HCT116 (cell line): ENCODE results near the gene PPP1R3G. TPM values are rescaled to one million over a fixed set of nuclear protein-coding genes. Genes with fewer than 3 reads are reported as not detected.

Source experiments
- ATAC-seq: fragments of 200-7000 bp; cut with Tn5 transposase; 2 replicates; pipeline ENCODE4 v1.9.1; 2020; ENCODE audit warnings: mild to moderate bottlenecking, moderate library complexity
- BruUV-seq: library from RNA; stranded (reverse); fragments of 400-500 nt; replicated peaks from 2 replicates; lab custom pipeline; 2021; lab: Mats Ljungman, UMichigan
- CTCF ChIA-PET: fragments of 300-600 bp; sonication (Branson Sonifier 250); formaldehyde crosslinking; loops from one replicate; lab custom pipeline; 2021; ENCODE audit warnings: antibody characterized with exemption; lab: Charles Lee
- POLR2A ChIA-PET: fragments of 300-600, 350-600 bp; sonication (Branson Sonifier 250); formaldehyde crosslinking; loops from one replicate; lab custom pipeline; 2021; ENCODE audit warnings: antibody characterized with exemption; lab: Charles Lee
- RAD21 ChIA-PET, 2 experiments: fragments of 300-600 bp; sonication (Branson Sonifier 250); formaldehyde crosslinking; loops; one replicate each; lab custom pipeline; 2023; ENCODE audit warnings: low total read pairs in 2 of 2; ENCODE audit not compliant: uncharacterized antibody in 2 of 2, unreplicated experiment in 2 of 2, low non-redundant PET in 1 of 2; lab: Charles Lee
- DNase-seq: peaks from one replicate; pipeline ENCODE4 v3.0.0-alpha.2; 2010; ENCODE audit warnings: low read depth, low spot score
- H2AFZ ChIP-seq: fragments of 200-600 bp; shearing (Covaris generic), sonication (generic); 2 replicates; pipeline ENCODE4 v1.6.1; 2017; ENCODE audit warnings: low read depth, mixed run types, mixed read lengths, antibody characterized with exemption, low read length; ENCODE audit not compliant: poor library complexity, severe bottlenecking
- H3K27ac ChIP-seq: 2 replicates; pipeline ENCODE4 v1.5.1; 2012; ENCODE audit warnings: low read depth, low read length
- H3K27me3 ChIP-seq: fragments of 200-600 bp; sonication (generic); 2 replicates; pipeline ENCODE4 v1.6.1; 2016; ENCODE audit warnings: mixed run types, low read length, mixed read lengths; ENCODE audit not compliant: insufficient read depth
- H3K36me3 ChIP-seq, 2 experiments: fragments of 200-500 bp in 1 of 2; fragments of 200-600 bp in 1 of 2; sonication (Bioruptor generic) in 1 of 2; sonication (generic) in 1 of 2; 2 replicates each; pipeline versions ENCODE4 v1.5.1 to v1.6.1; 2014 to 2016; ENCODE audit warnings: low read length in 2 of 2, inconsistent platforms in 1 of 2, mixed read lengths in 1 of 2, mixed run types in 1 of 2; ENCODE audit not compliant: insufficient read depth in 2 of 2, control insufficient read depth in 1 of 2
- H3K4me1 ChIP-seq, 2 experiments: fragments of 200-600 bp in 1 of 2; sonication (generic) in 1 of 2; 2 replicates each; pipeline versions ENCODE4 v1.5.1 to v1.6.1; 2012 to 2017; ENCODE audit warnings: low read length in 2 of 2, inconsistent platforms in 1 of 2, mild to moderate bottlenecking in 1 of 2, mixed read lengths in 1 of 2, mixed run types in 1 of 2, moderate library complexity in 1 of 2; ENCODE audit not compliant: insufficient read depth in 2 of 2, control insufficient read depth in 1 of 2
- H3K4me2 ChIP-seq: fragments of 200-600 bp; sonication (generic); 2 replicates; pipeline ENCODE4 v1.6.1; 2017; ENCODE audit warnings: mixed run types, low read length, mixed read lengths
- H3K4me3 ChIP-seq, 2 experiments: fragments of 200-600 bp in 1 of 2; sonication (generic) in 1 of 2; replicated peaks in 1 of 2; 2 replicates each; pipeline ENCODE4 v1.5.1; 2011 to 2016; ENCODE audit warnings: low read length in 2 of 2, control low read depth in 1 of 2, low read depth in 1 of 2, mild to moderate bottlenecking in 1 of 2, mixed read lengths in 1 of 2, mixed run types in 1 of 2
- H3K79me2 ChIP-seq: fragments of 200-600 bp; sonication (generic); 2 replicates; pipeline ENCODE4 v1.6.1; 2017; ENCODE audit warnings: mild to moderate bottlenecking, mixed run types, low read length, moderate library complexity, mixed read lengths; ENCODE audit not compliant: insufficient read depth
- H3K9ac ChIP-seq: fragments of 200-600 bp; sonication (generic); 2 replicates; pipeline ENCODE4 v1.6.1; 2016; ENCODE audit warnings: low read length, mixed read lengths
- H3K9me2 ChIP-seq: fragments of 200-600 bp; sonication (generic), shearing (Covaris generic); 2 replicates; pipeline ENCODE4 v1.6.1; 2017; ENCODE audit warnings: mixed run types, mild to moderate bottlenecking, moderate library complexity; ENCODE audit not compliant: insufficient read depth
- H3K9me3 ChIP-seq, 2 experiments: fragments of 200-500 bp in 1 of 2; fragments of 200-600 bp in 1 of 2; sonication (Bioruptor generic) in 1 of 2; sonication (generic) in 1 of 2; 2 replicates each; pipeline ENCODE4 v1.6.1; 2014 to 2017; ENCODE audit warnings: low read length in 2 of 2, mixed read lengths in 2 of 2, inconsistent platforms in 1 of 2, low read depth in 1 of 2, mild to moderate bottlenecking in 1 of 2, mixed run types in 1 of 2, moderate library complexity in 1 of 2; ENCODE audit not compliant: control insufficient read depth in 1 of 2, insufficient read depth in 1 of 2
- H4K20me1 ChIP-seq: fragments of 200-600 bp; sonication (generic), shearing (Covaris generic); 2 replicates; pipeline ENCODE4 v1.6.1; 2017; ENCODE audit warnings: mixed run types, mild to moderate bottlenecking, moderate library complexity; ENCODE audit not compliant: insufficient read depth
- ATF3 ChIP-seq: IDR thresholded peaks from 2 replicates; pipeline ENCODE4 v1.6.1; 2012
- CEBPB ChIP-seq: IDR thresholded peaks from 2 replicates; pipeline ENCODE4 v1.6.1; 2012; ENCODE audit warnings: low read depth
- EGR1 ChIP-seq: IDR thresholded peaks from 2 replicates; pipeline ENCODE4 v1.6.1; 2012; ENCODE audit warnings: low read depth
- EZH2 ChIP-seq: fragments of 200-600 bp; sonication (generic); IDR thresholded peaks from 2 replicates; pipeline ENCODE4 v1.6.1; 2017; ENCODE audit warnings: antibody characterized with exemption, mixed run types
- FOSL1 ChIP-seq: IDR thresholded peaks from 2 replicates; pipeline ENCODE4 v1.6.1; 2012; ENCODE audit warnings: low read depth
- MAX ChIP-seq: IDR thresholded peaks from 2 replicates; pipeline ENCODE4 v1.6.1; 2012
- POLR2A ChIP-seq: IDR thresholded peaks from 2 replicates; pipeline ENCODE4 v1.7.0; 2011; ENCODE audit warnings: borderline replicate concordance; ENCODE audit not compliant: insufficient read depth, insufficient read length; ENCODE audit errors: extremely low read depth
- POLR2AphosphoS5 ChIP-seq: IDR thresholded peaks from 2 replicates; pipeline ENCODE4 v1.6.1; 2011; ENCODE audit warnings: mild to moderate bottlenecking, low read depth, low read length, moderate library complexity
- SIN3A ChIP-seq: IDR thresholded peaks from 2 replicates; pipeline ENCODE4 v1.6.1; 2012; ENCODE audit warnings: low read depth
- SP1 ChIP-seq: IDR thresholded peaks from 2 replicates; pipeline ENCODE4 v1.6.1; 2012; ENCODE audit warnings: low read depth
- SRF ChIP-seq: IDR thresholded peaks from 2 replicates; pipeline ENCODE4 v1.6.1; 2012; ENCODE audit warnings: low read depth
- TCF7L2 ChIP-seq: IDR thresholded peaks from 2 replicates; pipeline ENCODE4 v1.7.0; 2011; ENCODE audit warnings: borderline replicate concordance, inconsistent platforms; ENCODE audit not compliant: insufficient read depth, insufficient read length; ENCODE audit errors: extremely low read depth
- YY1 ChIP-seq: IDR thresholded peaks from 2 replicates; pipeline ENCODE4 v1.6.1; 2011; ENCODE audit warnings: low read length, low read depth, moderate library complexity, mild to moderate bottlenecking; ENCODE audit not compliant: insufficient replicate concordance; ENCODE audit errors: extremely low read depth
- ZNF274 ChIP-seq: fragments of 200-500 bp; sonication (Bioruptor generic); IDR thresholded peaks from 2 replicates; pipeline ENCODE4 v1.6.1; 2014; ENCODE audit warnings: mild to moderate bottlenecking, low read depth, low read length, inconsistent platforms
- intact Hi-C: fragments of 100-400 bp; cut with micrococcal nuclease; formaldehyde crosslinking; loops from 2 replicates; pipeline ENCODE4 v1.10.0; 2022
- total RNA-seq: library from RNA; stranded (reverse); gene quantifications from one replicate; pipeline ENCODE4 v1.2.1, GENCODE V29; 2021; ENCODE audit not compliant: unreplicated experiment
- TF ChIP-seq, protein P1 (sequence below): IDR thresholded peaks from 2 replicates; pipeline ENCODE4 v1.6.1; 2012; ENCODE audit warnings: low read depth

Gene PPP1R3G
- total RNA-seq, 1 experiment from 2014 or later: 0.27 TPM

- no peak for TF ChIP-seq POLR2AphosphoS5
Measured at GRCh38 chr6:5045416-5045815, 39.7 kb upstream of the PPP1R3G start (continued).

DNA sequence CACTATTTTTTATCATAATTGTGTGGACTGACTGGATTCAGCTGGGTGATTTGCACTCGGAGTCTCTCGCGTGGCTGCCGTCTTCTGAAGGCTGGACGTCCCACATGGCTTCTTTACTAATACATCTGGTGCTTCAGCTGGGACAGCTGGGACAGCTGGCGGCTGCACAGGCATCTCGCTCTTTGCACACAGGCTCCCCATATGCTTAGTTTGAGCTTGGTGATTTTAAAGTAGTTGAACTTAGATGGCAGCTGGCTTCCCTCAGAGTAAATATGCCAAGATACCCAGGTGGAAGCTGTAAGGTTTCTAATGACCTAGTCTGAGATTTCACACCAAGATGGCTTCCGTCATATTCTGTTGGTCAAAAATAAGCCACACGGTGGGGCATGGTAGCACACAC is 38.7 kb upstream of the PPP1R3G start:
- no peak overlapping the region for H3K9ac ChIP-seq
- TF ChIP-seq SRF (no peak), MAX (no peak), ZNF274 (no peak), EGR1 (no peak), FOSL1 (no peak), ATF3 (no peak), SP1 (no peak), YY1 (no peak), SIN3A (no peak), POLR2A (no peak), TCF7L2 (no peak), EZH2 (no peak), CEBPB (no peak)
- TF ChIP-seq, protein P1, sequence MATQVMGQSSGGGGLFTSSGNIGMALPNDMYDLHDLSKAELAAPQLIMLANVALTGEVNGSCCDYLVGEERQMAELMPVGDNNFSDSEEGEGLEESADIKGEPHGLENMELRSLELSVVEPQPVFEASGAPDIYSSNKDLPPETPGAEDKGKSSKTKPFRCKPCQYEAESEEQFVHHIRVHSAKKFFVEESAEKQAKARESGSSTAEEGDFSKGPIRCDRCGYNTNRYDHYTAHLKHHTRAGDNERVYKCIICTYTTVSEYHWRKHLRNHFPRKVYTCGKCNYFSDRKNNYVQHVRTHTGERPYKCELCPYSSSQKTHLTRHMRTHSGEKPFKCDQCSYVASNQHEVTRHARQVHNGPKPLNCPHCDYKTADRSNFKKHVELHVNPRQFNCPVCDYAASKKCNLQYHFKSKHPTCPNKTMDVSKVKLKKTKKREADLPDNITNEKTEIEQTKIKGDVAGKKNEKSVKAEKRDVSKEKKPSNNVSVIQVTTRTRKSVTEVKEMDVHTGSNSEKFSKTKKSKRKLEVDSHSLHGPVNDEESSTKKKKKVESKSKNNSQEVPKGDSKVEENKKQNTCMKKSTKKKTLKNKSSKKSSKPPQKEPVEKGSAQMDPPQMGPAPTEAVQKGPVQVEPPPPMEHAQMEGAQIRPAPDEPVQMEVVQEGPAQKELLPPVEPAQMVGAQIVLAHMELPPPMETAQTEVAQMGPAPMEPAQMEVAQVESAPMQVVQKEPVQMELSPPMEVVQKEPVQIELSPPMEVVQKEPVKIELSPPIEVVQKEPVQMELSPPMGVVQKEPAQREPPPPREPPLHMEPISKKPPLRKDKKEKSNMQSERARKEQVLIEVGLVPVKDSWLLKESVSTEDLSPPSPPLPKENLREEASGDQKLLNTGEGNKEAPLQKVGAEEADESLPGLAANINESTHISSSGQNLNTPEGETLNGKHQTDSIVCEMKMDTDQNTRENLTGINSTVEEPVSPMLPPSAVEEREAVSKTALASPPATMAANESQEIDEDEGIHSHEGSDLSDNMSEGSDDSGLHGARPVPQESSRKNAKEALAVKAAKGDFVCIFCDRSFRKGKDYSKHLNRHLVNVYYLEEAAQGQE: no peak
- no peak overlapping the region for H3K4me2 ChIP-seq
- ChIA-PET RAD21 (no interaction called here), POLR2A (no interaction called here), CTCF (no interaction called here)
- H3K4me3 ChIP-seq: no peak overlapping the region
- peaks cover 0 to 6% of the 10 kb centered on the region in 2 experiments; a peak in 2 of 4 replicates for H3K9me3 ChIP-seq
- H3K27ac ChIP-seq: no peak overlapping the region
- no TSS peak for BruUV-seq
- H2AFZ ChIP-seq: no peak overlapping the region
- H3K79me2 ChIP-seq: no peaks in the 10 kb centered on the region
- no peaks in the 10 kb centered on the region for H3K9me2 ChIP-seq
- no peak for ATAC-seq
- H4K20me1 ChIP-seq: no peaks in the 10 kb centered on the region
- intact Hi-C loops: no loop called here
- no peaks in the 10 kb centered on the region for H3K4me1 ChIP-seq
- no peak for DNase-seq
- H3K36me3 ChIP-seq: no peaks in the 10 kb centered on the region
- no peaks in the 10 kb centered on the region for H3K27me3 ChIP-seq
